GM12864 (cell line): ENCODE results near the gene ARID5A.

Experiments used
- DNase-seq: peaks from one replicate; pipeline ENCODE4 v3.0.0-alpha.2; 2011; ENCODE audit warnings: low read depth
- H3K4me3 ChIP-seq: 2 replicates; pipeline ENCODE4 v1.5.1; 2011; ENCODE audit warnings: mild to moderate bottlenecking, low read depth, low read length, control low read depth
- TF ChIP-seq, protein P1 (sequence below): IDR thresholded peaks from 2 replicates; pipeline ENCODE4 v1.5.1; 2011; ENCODE audit warnings: low read depth, mild to moderate bottlenecking, moderate library complexity, low read length, control low read depth, inconsistent platforms; ENCODE audit errors: missing control alignments

The ARID5A gene

DNA sequence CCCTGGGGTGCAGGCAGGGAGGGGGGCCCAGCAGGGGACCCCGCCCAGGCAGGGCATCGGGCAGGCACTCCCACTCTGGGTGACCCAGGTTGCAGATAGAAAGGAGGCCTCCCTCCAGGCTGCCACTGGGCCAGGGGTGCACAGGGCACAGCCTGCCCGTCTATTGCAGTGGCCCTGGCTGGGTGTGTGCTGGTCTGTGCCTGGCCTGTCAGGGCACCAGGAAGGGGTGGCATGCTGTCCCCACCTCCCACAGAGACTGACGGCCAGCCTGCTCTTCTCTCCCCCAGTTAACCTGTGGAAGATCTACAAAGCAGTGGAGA lies 12.9 kb downstream of the ARID5A start:
- DNase-seq: no peak
- H3K4me3 ChIP-seq: no peak overlapping the region
- TF ChIP-seq, protein P1, sequence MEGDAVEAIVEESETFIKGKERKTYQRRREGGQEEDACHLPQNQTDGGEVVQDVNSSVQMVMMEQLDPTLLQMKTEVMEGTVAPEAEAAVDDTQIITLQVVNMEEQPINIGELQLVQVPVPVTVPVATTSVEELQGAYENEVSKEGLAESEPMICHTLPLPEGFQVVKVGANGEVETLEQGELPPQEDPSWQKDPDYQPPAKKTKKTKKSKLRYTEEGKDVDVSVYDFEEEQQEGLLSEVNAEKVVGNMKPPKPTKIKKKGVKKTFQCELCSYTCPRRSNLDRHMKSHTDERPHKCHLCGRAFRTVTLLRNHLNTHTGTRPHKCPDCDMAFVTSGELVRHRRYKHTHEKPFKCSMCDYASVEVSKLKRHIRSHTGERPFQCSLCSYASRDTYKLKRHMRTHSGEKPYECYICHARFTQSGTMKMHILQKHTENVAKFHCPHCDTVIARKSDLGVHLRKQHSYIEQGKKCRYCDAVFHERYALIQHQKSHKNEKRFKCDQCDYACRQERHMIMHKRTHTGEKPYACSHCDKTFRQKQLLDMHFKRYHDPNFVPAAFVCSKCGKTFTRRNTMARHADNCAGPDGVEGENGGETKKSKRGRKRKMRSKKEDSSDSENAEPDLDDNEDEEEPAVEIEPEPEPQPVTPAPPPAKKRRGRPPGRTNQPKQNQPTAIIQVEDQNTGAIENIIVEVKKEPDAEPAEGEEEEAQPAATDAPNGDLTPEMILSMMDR: no peak

DNA sequence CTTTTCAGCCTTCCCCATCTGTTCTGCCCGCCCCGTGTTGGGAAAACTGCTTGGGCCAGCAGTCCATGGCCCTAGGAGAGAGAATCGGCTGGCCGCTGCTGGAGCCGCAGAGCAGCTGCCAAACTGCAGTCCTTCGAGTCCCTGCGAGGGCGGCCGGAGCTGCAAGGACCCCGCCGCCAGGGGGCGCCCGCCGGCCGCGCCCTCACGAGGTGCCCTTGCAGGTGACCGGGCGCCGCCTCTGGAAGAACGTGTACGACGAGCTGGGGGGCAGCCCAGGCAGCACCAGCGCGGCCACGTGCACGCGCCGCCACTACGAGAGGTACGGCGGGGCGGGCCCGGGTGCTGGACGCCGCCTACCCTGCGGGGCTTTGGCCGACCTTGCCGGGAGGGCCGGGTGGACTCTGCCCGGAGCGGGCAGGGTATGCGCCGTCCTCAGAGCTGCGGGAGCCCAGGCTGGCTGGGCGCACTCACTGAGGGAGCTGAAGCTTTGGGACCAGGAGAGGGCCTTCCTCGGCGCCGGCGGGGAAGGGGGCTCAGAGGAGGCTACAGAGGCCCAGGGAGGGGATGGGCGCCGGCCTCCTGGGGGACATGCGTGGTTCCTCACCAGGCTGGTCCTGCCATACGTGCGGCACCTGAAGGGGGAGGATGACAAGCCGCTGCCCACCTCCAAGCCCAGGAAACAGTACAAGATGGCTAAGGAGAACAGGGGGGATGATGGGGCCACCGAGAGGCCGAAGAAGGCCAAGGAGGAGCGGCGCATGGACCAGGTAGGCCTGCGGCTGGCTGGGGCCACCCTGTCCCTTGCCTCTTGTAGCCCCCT lies 13.6 kb downstream of the ARID5A start:
- TF ChIP-seq, protein P1: no peak
- no peak overlapping the region for H3K4me3 ChIP-seq
- no peak for DNase-seq

DNA sequence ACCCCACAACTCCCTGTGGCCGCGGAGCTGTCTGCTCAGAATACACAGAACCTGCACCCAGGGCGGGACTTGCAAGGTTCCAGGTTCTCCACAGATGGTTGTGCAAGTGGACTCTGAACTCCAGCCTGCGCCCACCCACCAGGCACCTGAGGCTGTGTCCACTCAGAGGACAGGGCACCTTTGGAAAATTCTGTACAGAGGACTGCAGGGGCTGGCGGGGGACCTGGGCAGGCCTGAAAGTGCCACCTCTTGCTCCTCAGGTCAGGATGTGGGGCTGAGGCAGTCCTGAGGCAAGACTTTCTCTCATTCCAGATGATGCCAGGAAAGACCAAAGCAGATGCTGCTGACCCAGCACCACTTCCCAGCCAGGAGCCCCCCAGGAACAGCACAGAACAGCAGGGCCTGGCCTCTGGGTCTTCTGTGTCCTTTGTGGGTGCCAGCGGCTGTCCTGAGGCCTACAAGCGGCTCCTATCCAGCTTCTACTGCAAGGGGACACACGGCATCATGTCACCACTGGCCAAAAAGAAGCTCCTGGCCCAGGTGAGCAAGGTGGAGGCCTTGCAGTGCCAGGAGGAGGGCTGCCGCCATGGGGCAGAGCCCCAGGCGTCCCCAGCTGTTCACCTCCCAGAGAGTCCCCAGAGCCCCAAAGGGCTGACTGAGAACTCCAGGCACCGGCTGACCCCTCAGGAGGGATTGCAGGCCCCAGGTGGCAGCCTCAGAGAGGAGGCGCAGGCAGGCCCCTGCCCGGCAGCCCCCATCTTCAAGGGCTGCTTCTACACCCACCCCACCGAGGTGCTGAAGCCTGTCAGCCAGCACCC lies 14.4 kb downstream of the ARID5A start:
- TF ChIP-seq, protein P1: no peak
- no peak overlapping the region for H3K4me3 ChIP-seq
- no peak for DNase-seq

DNA sequence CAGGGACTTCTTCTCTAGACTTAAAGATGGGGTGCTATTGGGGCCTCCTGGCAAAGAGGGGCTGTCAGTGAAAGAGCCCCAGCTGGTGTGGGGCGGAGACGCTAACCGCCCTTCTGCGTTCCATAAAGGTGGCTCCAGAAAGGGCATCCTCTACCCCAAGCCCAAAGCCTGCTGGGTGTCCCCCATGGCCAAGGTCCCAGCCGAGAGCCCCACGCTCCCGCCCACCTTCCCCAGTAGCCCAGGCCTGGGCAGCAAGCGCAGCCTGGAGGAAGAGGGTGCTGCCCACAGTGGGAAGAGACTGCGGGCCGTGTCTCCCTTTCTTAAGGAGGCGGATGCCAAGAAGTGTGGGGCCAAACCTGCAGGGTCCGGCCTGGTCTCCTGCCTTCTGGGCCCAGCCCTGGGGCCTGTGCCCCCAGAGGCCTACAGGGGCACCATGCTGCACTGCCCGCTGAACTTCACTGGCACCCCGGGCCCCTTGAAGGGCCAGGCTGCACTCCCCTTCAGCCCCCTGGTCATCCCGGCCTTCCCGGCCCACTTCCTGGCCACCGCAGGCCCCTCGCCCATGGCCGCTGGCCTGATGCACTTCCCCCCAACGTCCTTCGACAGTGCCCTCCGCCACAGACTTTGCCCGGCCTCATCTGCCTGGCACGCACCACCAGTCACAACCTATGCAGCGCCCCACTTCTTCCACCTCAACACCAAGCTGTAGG lies 15.2 kb downstream of the ARID5A start:
- no peak for DNase-seq
- H3K4me3 ChIP-seq: no peak overlapping the region
- TF ChIP-seq, protein P1: no peak

DNA sequence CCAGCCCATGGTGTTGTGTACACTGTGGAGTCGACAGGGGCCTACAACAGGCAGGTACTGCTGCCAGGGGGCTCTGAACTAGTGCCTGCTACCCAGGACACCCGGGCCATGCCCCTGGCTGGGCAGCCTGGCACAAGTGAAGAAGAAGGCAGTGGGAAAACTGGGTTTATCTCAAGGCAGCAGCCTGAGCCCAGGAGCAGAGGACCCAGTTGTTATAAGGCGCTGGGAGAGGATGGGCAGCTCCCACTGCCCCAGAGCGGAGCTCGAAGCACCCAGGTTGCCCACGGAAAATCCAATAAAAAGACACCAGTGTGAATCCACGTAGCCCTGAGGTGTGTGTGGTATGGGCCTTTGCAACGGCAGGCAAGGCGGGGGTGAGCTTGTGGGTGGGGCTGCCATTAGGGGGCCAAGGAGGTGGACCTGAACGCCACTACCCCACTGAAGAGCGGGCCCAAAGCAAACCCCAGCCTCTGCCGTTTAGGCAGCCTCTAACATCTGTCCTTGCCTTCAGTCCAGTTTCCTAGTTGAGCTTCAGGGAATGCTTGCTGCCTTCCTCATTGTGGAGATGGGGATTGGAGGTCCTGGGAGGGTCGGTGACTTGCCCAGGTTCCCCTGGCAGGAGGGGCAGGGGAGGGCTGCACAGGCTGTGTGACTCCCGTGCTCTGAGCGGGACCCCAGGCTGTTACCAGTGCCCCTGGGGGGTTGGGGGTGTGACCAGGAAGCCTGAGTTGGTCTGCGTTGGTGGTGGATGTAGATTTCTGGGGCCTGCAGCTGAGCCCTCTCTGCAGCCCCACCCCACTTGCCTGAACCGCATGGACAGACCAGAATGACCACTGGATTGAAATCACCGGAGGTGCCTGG lies 16.0 kb downstream of the ARID5A start:
- no peak overlapping the region for H3K4me3 ChIP-seq
- TF ChIP-seq, protein P1: no peak
- no peak for DNase-seq
